OCI-LY3 (cell line): ENCODE data around the gene WDR37.

Source experiments
- EZH2phosphoT487 ChIP-seq: fragments of 200-600 bp; shearing (Covaris generic); IDR thresholded peaks from 2 replicates; pipeline ENCODE4 v1.6.1; 2018; ENCODE audit warnings: antibody characterized with exemption, mixed run types, low read depth
- TF ChIP-seq, protein P1 (sequence below): fragments of 200-600, 300-600 bp; sonication (generic); IDR thresholded peaks from 2 replicates; pipeline ENCODE4 v1.5.1; 2014; ENCODE audit warnings: antibody characterized with exemption, low read length, low read depth

DNA sequence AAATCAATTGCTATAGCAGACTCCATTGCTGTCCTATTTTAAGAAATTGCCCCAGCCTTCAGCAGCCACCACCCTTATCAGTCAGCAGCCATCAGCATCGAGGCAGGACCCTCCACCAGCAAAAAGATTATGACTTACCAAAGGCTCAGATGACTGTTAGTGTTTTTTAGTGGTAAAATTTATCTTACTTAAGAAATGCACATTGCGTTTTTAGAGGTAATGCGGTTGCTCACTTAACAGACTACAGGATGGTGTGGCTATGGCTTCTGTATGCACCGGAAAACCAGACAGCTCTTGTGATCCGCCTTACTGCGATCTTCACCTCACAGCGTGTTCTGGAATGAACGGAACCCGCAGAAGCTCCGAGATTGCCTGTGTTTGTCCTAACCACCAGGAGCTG, 58.1 kb downstream of the WDR37 start:
- TF ChIP-seq, protein P1, sequence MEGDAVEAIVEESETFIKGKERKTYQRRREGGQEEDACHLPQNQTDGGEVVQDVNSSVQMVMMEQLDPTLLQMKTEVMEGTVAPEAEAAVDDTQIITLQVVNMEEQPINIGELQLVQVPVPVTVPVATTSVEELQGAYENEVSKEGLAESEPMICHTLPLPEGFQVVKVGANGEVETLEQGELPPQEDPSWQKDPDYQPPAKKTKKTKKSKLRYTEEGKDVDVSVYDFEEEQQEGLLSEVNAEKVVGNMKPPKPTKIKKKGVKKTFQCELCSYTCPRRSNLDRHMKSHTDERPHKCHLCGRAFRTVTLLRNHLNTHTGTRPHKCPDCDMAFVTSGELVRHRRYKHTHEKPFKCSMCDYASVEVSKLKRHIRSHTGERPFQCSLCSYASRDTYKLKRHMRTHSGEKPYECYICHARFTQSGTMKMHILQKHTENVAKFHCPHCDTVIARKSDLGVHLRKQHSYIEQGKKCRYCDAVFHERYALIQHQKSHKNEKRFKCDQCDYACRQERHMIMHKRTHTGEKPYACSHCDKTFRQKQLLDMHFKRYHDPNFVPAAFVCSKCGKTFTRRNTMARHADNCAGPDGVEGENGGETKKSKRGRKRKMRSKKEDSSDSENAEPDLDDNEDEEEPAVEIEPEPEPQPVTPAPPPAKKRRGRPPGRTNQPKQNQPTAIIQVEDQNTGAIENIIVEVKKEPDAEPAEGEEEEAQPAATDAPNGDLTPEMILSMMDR: no peak
- no peak for TF ChIP-seq EZH2phosphoT487
